KBM-7 (cell line): ENCODE data around the gene UTP3.
"Not testable (repeated sequence)": the region's sequence is repeated elsewhere in the genome, so short reads cannot be mapped to it uniquely, and the experiment has no call there.

Source experiments
- DNase-seq: peaks from one replicate; pipeline ENCODE4 v3.0.0-alpha.2; 2015
- in situ Hi-C: fragments of 300-500 bp; cut with MboI; formaldehyde crosslinking; loops from 2 replicates; pipeline ENCODE4 v1.14.3; 2020; ENCODE audit warnings: low sequenced_read_pairs, low pct_unique_long_range_greater_than_20kb, mixed read lengths

Gene UTP3

GRCh38 chr4:70712604-70713452 lies 24.5 kb downstream of the UTP3 start:
- DNase-seq: no peak
- in situ Hi-C loops: no loop called here

GRCh38 chr4:70713453-70714078 lies 25.2 kb downstream of the UTP3 start:
- in situ Hi-C loops: no loop called here
- peak; percentile 60 for DNase-seq

GRCh38 chr4:70714079-70714887 lies 26.0 kb downstream of the UTP3 start:
- no peak for DNase-seq
- in situ Hi-C loops: no loop called here

GRCh38 chr4:70715097-70715496 lies 26.8 kb downstream of the UTP3 start:
- in situ Hi-C loops: no loop called here
- DNase-seq: no peak

- DNase-seq: no peak
- in situ Hi-C loops: no loop called here
Measured at GRCh38 chr4:70718811-70719604, 30.7 kb downstream of the UTP3 start.

GRCh38 chr4:70721747-70722146 lies 33.4 kb downstream of the UTP3 start, which contains the start of gene RUFY3:
TSS of gene RUFY3 (plus strand) at chr4:70721964. CDS start at chr4:70722574, 610 bp downstream.
- no peak for DNase-seq
- in situ Hi-C loops: no loop called here

GRCh38 chr4:70722199-70722791 lies 34.0 kb downstream of the UTP3 start:
- no peak for DNase-seq
- in situ Hi-C loops: no loop called here

- no peak for DNase-seq
- in situ Hi-C loops: no loop called here
Measured at GRCh38 chr4:70724463-70724862, 36.1 kb downstream of the UTP3 start.

- in situ Hi-C loops: no loop called here
- DNase-seq: no peak
Measured at GRCh38 chr4:70725633-70726032, 37.3 kb downstream of the UTP3 start.

GRCh38 chr4:70726515-70726914 lies 38.2 kb downstream of the UTP3 start:
- DNase-seq, in situ Hi-C loops: not testable (repeated sequence)

- in situ Hi-C loops: no loop called here
- DNase-seq: no peak
Measured at GRCh38 chr4:70728091-70728490, 39.8 kb downstream of the UTP3 start.

GRCh38 chr4:70732878-70733277 lies 44.5 kb downstream of the UTP3 start:
- in situ Hi-C loops: not testable (repeated sequence)

GRCh38 chr4:70734168-70734954 lies 46.0 kb downstream of the UTP3 start:
- in situ Hi-C loops: no loop called here
- DNase-seq: peak; percentile 77

More at GRCh38 chr4:70732878-70733277, 44.5 kb downstream of the UTP3 start:
- not testable (repeated sequence) for DNase-seq

GRCh38 chr4:70734971-70735370 lies 46.6 kb downstream of the UTP3 start:
- in situ Hi-C loops: no loop called here
- DNase-seq: peak; percentile 47

GRCh38 chr4:70735915-70736314 lies 47.6 kb downstream of the UTP3 start:
- in situ Hi-C loops: not testable (repeated sequence)

GRCh38 chr4:70737006-70737405 lies 48.7 kb downstream of the UTP3 start:
- in situ Hi-C loops: no loop called here
- DNase-seq: no peak

More at GRCh38 chr4:70735915-70736314, 47.6 kb downstream of the UTP3 start:
- peak; percentile 61 for DNase-seq

- in situ Hi-C loops: no loop called here
- no peak for DNase-seq
Measured at GRCh38 chr4:70737409-70737808, 49.1 kb downstream of the UTP3 start.
